HG03432 (cell line): Measurements from ENCODE around the gene TRAF3IP1.

Experiments
- ATAC-seq: cut with Tn5 transposase; IDR thresholded peaks from one replicate; pipeline ENCODE4 v1.9.1; 2021; ENCODE audit warnings: mild to moderate bottlenecking, moderate library complexity; ENCODE audit not compliant: unreplicated experiment

The TRAF3IP1 gene

DNA sequence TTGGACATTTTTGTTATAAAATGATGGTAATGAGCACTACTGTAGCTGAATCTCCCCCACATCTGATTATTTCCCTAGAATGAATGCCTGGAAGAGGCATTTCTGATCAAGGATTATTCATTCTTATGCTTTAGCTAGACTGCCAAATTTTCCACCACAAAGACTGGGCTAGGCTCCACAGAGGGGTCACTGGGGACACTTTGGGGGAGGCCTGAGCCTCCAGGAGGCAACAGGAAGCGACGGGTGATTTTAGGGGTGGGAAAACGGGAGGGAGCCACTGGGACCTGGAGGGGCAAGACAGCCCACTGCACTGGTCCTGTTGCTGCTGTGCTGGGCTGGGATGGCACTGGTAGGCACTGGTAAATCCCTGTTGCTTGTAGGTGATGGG, 104.0 kb downstream of the TRAF3IP1 start:
- no peak for ATAC-seq

- ATAC-seq, result no peak
Measured at GRCh38 chr2:238425505-238425978, 105.2 kb downstream of the TRAF3IP1 start.

DNA sequence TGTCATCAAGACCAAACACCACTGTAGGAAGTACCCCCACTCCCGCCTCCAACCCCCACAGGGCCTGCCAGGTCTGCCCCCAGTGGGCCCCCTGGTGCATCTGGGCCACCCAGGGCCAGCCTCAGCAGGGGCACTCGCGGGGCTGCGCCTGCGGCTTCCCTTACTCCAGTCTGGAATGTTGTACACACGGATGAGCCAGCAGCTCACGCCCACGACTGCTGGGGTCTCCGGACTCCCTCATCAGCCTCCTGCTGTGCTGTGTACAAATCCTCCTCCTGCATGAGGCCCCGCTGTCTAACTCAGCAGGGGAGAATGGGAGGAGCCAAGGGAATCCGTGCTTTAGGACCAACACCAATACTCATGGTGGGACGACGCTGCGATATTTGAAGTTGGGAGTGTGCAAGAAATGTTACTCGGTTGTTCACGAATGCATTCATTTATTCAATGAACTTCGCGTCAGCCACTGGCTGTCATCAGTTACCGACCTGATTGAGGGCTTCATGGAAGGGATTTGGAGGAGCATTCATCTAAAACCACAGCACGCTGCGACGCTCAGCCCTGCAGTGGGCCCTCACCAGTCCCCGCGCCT, 105.8 kb downstream of the TRAF3IP1 start:
- peak; percentile 24 for ATAC-seq

- peak; percentile 89 for ATAC-seq
Measured at GRCh38 chr2:238426568-238427434, 106.5 kb downstream of the TRAF3IP1 start, which contains the start of gene ASB1. Gene ASB1, plus strand, starts transcription at chr2:238426927. Its CDS starts 144 bp downstream, at chr2:238427071.

GRCh38 chr2:238427435-238428162, 107.3 kb downstream of the TRAF3IP1 start:
- peak; percentile 4 for ATAC-seq

DNA sequence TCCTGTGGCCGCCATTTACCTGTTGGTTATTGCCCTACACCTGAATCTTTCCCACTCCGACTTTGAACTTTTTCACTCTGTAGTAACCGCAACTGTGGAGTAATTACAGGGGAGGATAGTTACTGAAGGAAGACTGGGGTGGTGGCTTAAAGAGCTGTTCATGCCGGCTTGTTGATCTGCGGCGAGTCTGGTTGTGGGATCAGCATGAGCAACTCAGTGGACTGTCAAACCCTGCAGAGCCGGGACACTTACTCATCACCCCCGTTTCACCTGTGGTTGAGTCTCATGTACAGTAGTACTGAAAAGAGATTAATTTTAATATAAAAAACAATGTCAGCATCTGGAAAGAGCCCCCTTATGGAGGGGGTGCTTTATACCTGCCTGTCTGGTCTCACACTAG, 108.5 kb downstream of the TRAF3IP1 start:
- ATAC-seq, result no peak

- no peak for ATAC-seq
Measured at GRCh38 chr2:238430781-238431180, 110.5 kb downstream of the TRAF3IP1 start.

DNA sequence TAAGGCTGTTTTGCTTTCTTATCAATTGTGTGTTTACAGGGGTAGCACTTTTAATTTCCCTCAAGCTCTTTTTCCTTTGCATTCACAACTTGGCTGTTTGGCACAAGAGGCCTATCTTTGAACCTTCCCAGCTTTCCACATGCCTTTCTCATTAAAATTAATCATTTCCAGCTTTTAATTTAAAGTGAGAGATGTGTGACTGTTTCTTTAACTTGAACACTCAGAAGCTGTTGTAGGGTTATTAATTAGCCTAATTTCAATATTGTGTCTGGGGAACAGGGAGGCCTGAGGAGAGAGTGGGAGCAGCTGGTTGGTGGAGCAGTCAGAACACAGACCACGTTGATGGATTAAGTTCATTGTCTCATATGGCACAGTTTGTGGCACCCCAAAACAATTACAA, 111.1 kb downstream of the TRAF3IP1 start:
- no peak for ATAC-seq

GRCh38 chr2:238433300-238433915, 113.1 kb downstream of the TRAF3IP1 start:
- no peak for ATAC-seq

- ATAC-seq, result no peak
Measured at GRCh38 chr2:238433941-238434845, 113.9 kb downstream of the TRAF3IP1 start.

DNA sequence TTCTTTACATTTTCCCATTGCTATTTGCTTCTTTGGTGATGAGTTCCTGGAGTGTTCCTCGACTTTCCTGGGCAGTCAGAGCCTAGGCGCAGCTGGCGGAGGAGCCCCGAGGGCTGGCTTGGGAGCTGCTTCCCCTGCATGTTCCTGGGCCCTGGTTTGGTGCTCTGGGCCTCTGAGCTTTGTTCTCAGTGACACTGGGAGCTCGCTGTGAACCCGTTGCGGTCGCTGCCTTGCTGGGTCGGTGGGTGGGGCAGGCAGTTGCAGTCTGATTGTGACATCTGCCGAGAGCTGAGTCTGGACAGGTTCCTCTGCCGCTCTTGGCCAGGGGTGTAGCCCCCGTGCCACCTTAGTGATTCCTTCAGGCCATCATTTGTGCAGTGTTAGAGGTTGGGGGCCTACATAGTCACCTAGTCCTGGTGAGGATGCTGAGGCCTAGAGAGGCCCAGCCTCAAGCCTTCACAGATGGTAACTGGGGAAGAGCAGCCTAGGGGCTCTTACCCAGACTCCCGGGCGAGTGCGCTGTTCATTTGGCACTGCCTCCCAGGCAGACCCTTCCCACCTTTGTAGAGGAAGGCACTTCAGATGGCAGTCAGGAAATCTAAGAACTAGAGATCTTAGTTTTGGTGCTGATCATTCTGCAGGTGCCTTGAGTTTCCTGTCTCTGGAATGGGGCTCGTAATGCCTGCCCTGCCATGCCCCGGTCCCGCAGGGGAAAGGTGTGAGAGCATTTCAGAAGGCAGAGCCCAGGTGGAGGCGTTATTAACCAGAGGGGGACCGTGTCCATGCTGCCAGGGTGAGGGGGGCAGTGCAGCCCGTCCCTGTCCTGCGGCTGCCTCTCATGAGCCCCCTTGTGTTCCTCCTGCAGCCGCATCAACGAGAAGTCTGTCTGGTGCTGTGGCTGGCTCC, 114.8 kb downstream of the TRAF3IP1 start:
- no peak for ATAC-seq

DNA sequence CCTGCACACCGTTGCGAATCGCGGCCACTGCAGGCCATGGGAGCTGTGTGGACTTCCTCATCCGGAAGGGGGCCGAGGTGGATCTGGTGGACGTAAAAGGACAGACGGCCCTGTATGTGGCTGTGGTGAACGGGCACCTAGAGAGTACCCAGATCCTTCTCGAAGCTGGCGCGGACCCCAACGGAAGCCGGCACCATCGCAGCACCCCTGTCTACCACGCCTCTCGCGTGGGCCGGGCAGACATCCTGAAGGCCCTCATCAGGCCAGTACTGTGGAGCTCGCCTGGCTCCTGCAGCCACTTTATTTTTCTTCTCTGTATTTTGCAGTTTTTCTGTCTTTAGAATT, 115.4 kb downstream of the TRAF3IP1 start:
- ATAC-seq, result no peak

DNA sequence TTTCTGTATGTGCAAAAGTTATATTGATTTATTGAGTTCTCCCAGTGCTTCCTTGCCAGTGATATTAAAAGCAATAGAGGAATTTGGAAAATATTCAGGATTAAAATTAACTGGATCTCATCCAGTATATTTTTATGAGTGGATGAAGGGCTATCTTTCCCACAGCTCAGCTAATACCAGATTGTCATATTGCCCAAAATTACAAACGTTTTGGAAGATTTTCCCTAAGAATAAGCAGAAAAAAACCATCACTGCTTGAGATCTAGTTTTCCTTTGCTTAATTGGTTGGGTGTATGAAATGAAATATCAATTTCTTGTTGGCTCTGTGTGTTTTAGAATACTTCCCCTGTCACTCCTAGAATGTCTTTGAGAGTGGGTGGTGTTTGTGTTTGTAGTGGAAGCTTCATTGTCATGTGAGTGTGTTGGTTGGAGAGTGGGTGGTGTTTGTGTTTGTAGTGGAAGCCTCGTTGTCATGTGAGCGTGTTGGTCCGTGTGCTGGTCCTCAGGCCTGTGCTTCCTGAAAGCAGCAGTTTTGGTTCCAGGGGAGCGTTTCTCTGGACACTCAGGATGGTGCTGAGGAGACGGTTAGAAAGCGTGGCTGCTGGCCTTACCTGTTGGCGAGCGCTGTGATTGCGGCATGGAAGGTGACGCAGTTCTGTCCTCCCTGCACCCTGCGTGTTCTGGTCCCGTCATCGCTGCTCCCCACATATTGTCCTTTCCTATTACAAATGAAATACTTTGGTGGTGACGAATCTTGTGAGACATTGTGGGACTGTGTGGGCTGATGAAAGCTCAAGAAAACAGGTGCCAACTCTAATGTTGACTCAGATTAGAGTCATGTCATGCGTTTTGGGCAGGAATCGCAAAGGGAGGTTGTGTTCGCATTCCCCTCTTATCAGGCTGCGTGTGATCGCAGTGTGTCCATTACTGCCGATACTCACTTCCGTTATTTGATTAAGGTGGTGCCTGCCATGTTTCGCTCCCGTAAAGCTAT, 118.8 kb downstream of the TRAF3IP1 start:
- ATAC-seq, result no peak

DNA sequence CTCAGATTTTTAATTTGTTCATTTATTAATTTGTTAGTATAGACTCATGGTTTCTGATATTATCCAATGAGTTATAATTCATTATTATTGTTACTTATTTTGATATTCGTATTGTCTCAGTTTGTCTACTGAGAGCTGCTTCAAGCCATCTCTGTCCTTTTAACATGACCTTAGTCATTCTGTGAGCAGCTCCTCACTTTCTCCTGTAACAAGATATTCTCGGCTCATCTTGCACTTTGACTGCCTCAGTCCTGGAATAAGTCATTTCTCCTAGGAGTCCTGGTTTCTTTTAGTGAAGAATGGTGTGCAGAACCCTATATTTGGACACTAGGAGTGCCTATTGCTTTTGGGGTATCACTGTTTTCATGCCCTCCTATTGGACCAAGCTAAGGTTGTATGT, 119.6 kb downstream of the TRAF3IP1 start:
- no peak for ATAC-seq

GRCh38 chr2:238440331-238440730, 120.0 kb downstream of the TRAF3IP1 start:
- ATAC-seq, result no peak

DNA sequence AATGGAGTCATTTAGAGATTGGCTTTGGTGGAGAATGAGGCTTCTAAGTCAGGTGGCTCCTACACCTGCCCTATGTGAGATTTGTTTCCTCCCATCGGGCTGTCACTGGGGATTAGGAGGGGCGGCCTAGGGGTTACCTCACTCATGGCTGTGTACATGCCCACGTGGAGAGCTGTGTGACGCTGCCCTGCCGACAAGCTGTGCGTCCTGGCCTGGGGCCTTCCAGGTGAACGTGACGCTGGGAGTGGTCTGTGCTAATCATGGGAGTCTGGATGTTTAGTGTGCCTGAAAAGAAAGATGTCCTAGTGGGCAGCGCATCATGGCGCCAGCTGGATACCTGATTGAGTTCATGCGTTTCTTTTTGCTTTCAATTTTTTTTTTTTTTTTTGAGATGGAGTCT, 120.4 kb downstream of the TRAF3IP1 start:
- ATAC-seq, result no peak

DNA sequence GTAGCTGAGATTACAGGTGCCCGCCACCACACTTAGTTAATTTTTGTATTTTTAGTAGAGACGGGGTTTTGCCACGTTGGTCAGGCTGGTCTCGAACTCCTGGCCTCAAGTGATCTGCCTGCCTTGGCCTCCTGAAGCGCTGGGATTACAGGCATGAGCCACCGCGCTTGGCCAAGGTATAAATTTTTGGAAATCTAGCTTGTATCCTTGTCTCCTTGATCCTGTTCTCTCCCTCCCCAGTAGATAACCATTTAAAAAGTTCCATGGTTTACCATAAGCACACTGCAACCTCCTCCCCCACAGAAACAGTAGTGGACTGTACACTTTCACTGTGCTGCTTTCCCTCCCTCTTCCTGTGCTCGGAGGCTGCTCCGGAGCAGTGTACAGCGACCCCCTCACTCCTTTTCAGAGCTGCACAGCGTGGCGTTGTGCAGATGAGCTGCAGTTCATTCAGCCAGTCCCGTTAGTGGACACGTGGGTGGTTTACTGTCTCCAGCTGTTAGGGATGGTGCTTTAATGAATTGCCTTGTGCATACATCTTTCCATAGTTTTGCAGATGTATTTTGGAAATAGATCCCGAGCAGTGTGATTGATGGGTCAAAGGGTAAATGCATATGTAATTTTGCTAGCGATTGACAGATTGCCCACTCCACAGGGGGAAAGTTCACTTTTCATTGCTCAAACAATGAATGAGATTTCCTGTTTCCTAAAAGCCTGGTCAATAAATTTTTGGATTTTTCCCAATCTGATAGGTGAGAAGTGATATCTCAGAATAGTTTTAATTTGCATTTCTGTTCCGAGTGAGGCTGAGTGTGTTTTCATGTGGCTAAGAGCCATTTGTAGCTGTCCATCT, 121.2 kb downstream of the TRAF3IP1 start:
- no peak for ATAC-seq
